Omental fat pad (tissue), 4 donors: ENCODE measurements around the gene FBXO21. TPM values are rescaled to one million over a fixed set of nuclear protein-coding genes. Genes with fewer than 3 reads are reported as not detected.
"Not testable (repeated sequence)": the region's sequence is repeated elsewhere in the genome, so short reads cannot be mapped to it uniquely, and the experiment has no call there.

ENCODE experiments used
- ATAC-seq: fragments of 150-250 bp; one replicate; pipeline ENCODE4 v1.9.1; 2016; ENCODE audit warnings: mild to moderate bottlenecking, moderate library complexity; ENCODE audit not compliant: low FRiP score
- DNase-seq: peaks from one replicate; pipeline ENCODE4 v3.0.0-alpha.2; 2019; ENCODE audit warnings: low spot score
- CTCF ChIP-seq, 3 donors: fragments of 450-650 bp; IDR thresholded peaks; one replicate each; pipeline ENCODE4 v1.5.1; 2016 to 2017; ENCODE audit warnings: antibody characterized with exemption in 3 of 3, mild to moderate bottlenecking in 3 of 3, moderate library complexity in 2 of 3
- total RNA-seq, 4 donors: library from RNA; depleted of rRNA; stranded (reverse); fragments of >200 nt; gene quantifications; one replicate each; pipeline ENCODE4 v1.1.0, GENCODE V29; 2016

The FBXO21 gene
- total RNA-seq, 4 donors from 2014 or later: 45.0 to 74.2 (median 62.2) TPM

DNA sequence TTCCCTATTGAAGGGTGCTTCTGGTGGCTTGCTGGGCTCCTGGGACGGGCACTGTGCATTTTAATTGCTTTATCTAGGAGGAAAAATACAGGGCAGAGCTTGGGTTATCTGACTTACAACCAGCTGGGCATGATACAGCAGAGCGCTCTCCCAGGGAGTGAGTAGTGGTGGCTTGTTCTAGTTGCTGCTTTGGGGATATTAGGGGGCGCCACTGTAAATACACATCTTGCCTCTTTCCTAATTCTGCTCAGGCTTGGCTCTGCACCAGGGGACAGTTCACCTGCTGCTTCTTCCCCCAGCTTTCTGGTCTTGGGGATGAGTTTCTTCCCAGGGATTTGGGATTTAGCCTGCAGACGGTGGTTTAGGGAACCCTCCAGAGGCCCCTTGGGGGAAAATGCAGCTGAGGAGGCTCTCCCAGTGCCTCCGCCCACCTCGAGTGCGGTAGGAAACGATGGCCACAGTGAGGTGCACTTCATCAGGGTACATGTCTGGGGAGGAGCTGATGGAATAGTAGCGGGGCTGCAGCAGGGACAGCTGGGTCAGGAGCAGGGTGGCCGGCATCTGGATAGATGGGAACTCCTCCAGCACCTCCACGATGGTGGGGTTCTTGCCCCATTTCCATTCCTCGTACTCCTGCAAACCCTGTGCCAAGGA is 36.9 kb upstream of the FBXO21 start:
- no peak for ATAC-seq
- no peak for DNase-seq
- TF ChIP-seq CTCF (IDR thresholded peaks at IDR 0.05): no peak

GRCh38 chr12:117226505-117226904 is 36.2 kb upstream of the FBXO21 start:
- DNase-seq (no peak), ATAC-seq (no peak)
- no peak for TF ChIP-seq CTCF (IDR thresholded peaks at IDR 0.05)

- no peak for DNase-seq
These were observed 34.9 kb upstream of the FBXO21 start for GRCh38 chr12:117225179-117225578.

DNA sequence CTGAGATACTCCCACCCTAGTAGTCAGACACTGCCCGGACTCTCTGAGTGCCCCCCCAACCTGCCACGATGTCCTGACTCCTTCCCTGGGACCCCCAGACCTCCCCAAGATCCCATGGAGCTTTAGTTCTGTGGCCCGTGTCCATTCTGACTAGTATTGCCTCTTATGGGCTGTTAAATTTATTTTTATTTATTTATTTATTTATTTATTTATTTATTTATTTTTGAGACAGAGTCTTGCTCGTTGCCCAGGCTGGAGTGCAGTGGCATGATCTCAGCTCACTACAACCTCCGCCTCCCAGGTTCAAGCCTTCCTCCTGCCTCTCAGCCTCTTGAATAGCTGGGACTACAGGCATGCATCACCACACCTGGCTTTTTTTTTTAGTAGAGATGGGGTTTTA is 30.7 kb upstream of the FBXO21 start:
- DNase-seq, ATAC-seq: not testable (repeated sequence)

More at GRCh38 chr12:117225179-117225578, 34.9 kb upstream of the FBXO21 start:
- ATAC-seq: no peak
- no peak for TF ChIP-seq CTCF (IDR thresholded peaks at IDR 0.05)

DNA sequence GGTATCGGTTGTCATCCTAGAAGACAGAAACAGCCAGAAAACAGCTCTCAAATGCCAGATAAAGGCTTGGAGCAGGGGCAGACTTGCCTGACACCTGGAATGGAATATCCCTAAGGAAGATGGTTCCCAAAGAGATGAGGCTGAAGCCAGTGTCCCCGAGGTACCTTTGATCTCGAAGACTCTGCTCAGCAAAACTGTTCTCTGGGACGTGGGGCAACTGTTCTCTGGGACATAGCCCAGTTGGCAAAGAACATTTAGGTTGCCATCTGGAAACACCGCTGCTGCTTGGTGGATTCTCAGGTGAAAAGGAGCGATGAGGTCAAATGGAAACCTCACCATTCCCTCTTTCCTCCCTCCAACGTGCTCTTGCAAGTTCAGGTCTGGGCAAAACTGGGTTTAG is 27.9 kb upstream of the FBXO21 start:
- no peak for TF ChIP-seq CTCF (IDR thresholded peaks at IDR 0.05)
- DNase-seq (no peak), ATAC-seq (no peak)

DNA sequence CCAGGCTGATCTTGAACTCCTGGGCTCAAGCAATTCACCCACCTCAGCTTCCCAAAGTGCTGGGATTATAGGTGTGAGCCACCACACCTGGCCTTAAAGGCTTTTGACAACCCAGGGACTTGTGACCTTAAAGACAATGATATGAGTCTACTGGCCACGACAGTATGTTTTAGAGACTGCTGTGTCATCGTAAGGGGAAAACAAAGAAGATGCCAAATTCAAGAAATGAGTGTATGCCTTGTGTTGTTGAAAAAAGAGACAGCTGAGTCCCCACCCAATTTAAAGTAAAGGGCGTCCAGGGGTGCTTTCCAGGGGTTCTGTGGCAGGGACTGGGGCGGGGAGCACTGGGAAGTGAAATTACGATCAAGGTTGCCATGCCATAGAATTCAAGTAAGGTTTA is 26.4 kb upstream of the FBXO21 start:
- no peak for TF ChIP-seq CTCF (IDR thresholded peaks at IDR 0.05)
- ATAC-seq (no peak), DNase-seq (no peak)

- TF ChIP-seq CTCF (IDR thresholded peaks at IDR 0.05): no peak
- ATAC-seq: no peak
- DNase-seq: no peak
These were observed 24.5 kb upstream of the FBXO21 start for GRCh38 chr12:117214797-117215196.
